GM13976 (cell line): ENCODE results near the gene MDM2.

ENCODE experiments used
- DNase-seq: peaks from one replicate; pipeline ENCODE4 v3.0.0; 2012; ENCODE audit warnings: low spot score
- in situ Hi-C: fragments of 300-500 bp; cut with MboI; formaldehyde crosslinking; loops from one replicate; pipeline ENCODE4 v1.12.0; 2022; ENCODE audit warnings: low sequenced_read_pairs, mixed read lengths, inconsistent platforms; ENCODE audit not compliant: unreplicated experiment
- TF ChIP-seq, protein P1 (sequence below): IDR thresholded peaks from 2 replicates; pipeline ENCODE4 v1.5.1; 2012; ENCODE audit warnings: borderline replicate concordance, mild to moderate bottlenecking; ENCODE audit not compliant: insufficient read depth; ENCODE audit errors: extremely low read depth, missing control alignments, control extremely low read depth

The MDM2 gene

DNA sequence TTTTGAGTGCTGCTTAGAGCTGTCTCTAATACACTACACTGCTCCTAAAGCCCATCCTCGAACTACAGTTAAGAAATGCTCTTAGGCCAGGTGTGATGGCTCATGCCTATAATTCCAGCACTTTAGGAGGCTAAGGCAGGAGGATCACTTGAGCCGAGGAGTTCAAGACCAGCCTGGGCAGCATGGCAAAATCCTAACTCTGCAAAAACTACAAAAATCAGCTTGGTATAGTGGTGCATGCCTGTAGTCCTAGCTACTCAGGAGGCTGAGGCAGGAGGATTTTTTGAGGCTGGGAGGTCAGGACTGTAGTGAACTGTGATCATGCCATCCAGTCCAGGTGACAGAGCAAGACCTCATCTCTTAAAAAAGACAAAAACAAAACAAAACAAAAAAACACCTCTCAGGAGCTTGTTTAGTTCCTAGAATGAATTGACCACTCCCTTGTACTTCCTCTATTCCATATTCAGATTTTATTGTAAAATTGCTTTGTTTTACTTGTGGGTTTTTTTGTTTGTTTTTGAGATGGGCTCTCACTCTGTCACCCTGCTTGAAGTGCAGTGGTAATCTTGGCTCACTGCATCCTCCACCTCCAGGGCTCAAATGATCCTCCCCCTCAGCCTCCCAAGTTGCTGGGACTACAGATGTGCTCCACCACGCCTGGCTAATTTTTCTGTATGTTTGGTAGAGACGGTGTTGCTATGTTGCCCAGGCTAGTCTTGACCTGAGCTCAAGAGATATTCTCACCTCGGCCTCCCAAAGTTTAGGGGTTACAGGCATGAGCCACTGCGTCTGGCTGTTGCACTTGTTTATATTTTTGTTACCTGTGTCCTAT is 13.6 kb downstream of the MDM2 start:
- TF ChIP-seq, protein P1, sequence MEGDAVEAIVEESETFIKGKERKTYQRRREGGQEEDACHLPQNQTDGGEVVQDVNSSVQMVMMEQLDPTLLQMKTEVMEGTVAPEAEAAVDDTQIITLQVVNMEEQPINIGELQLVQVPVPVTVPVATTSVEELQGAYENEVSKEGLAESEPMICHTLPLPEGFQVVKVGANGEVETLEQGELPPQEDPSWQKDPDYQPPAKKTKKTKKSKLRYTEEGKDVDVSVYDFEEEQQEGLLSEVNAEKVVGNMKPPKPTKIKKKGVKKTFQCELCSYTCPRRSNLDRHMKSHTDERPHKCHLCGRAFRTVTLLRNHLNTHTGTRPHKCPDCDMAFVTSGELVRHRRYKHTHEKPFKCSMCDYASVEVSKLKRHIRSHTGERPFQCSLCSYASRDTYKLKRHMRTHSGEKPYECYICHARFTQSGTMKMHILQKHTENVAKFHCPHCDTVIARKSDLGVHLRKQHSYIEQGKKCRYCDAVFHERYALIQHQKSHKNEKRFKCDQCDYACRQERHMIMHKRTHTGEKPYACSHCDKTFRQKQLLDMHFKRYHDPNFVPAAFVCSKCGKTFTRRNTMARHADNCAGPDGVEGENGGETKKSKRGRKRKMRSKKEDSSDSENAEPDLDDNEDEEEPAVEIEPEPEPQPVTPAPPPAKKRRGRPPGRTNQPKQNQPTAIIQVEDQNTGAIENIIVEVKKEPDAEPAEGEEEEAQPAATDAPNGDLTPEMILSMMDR = no peak
- no peak for DNase-seq
- in situ Hi-C loops = no loop called here

DNA sequence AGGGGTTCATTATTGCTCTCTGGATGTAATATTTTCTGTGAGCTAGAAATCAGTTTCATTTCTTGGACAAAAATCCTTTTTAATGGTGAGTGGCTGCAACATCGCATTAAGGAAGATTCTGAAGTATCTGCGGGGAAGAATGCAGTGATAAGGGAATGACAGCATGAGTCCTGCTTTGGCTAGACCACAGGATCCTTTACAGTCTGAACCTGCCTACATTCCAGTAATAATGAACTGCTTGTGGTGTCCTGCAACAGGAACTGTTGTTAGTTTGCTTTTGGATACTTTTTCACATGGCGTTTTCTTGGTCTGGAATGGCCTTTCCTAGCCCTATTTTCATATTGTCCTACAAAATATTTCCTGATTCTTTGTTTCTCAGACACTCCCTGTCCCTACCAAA is 15.7 kb downstream of the MDM2 start:
- in situ Hi-C loops = no loop called here
- TF ChIP-seq, protein P1 = no peak
- no peak for DNase-seq

- TF ChIP-seq, protein P1 = no peak
- in situ Hi-C loops = no loop called here
- DNase-seq = no peak
These were observed 16.2 kb downstream of the MDM2 start for GRCh38 chr12:68824131-68824530.

GRCh38 chr12:68824597-68825250 is 16.7 kb downstream of the MDM2 start:
- TF ChIP-seq, protein P1 = no peak
- in situ Hi-C loops = no loop called here
- DNase-seq = no peak

DNA sequence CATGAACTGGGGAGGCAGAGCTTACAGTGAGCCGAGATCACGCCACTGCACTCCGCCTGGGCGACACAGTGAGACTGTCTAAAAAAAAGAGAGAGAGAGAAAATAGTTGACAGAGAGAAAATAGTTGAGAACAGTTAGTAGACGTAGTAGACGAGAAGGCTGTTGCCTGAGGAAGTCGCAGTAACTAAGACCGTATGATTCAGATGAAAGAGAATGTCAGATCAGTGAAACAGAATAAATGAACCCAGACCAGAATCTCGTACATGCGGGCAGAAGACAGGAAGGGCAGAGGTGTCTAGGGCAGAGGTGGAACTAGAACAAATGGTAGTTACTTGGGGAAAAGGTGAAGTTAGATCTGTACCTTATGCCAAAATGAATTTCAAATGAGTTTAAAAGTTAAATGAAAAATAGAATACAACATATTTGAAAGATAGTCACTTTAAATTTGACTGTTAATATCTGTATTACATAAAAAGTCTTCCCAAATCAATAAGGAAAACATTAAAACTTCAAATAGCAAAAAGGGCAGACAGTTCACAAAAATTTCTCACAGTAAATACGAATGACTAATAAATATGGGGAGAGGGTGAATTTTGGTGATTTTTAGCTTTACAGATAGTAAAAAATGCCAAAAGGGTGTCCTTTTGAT is 17.7 kb downstream of the MDM2 start:
- DNase-seq = no peak
- TF ChIP-seq, protein P1 = no peak
- in situ Hi-C loops = no loop called here

DNA sequence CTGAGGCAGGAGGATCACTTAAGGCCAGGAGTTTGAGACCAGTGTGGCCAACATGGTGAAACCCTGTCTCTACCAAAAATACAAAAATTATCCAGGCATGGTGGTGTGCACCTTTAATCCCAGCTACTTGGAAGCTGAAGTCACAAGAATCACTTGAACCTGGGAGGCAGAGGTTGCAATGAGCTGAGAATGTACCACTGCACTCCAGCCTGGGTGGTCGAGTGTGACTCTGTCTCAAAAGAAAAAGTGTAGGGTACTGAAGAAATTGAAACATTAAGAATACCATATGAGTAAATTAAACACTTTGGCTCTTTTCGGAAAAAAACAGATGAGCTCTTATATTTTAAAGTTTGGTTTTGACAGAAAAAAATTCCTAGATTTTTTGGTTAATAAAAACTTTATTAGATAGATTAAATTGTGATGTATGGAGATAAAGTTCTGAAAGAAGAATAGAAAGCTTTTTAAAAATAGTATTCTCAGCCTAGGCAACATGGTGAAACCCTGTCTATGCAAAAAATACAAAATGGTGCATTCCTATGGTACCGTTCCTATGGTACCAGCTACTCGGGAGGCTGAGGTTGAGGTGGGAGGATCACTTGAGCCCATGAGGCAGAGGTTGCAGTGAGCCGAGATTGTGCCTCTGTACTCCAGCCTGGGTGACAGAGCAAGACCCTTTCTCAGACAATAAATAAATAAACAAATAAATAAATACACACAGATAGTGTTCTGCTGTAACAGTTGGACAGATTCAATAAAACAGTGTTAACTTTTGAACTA is 20.1 kb downstream of the MDM2 start:
- TF ChIP-seq, protein P1 = no peak
- no peak for DNase-seq
- in situ Hi-C loops = no loop called here
